Heart left ventricle (tissue), 16 donors: ENCODE results near the gene HPSE2. TPM values are rescaled to one million over a fixed set of nuclear protein-coding genes. Genes with fewer than 3 reads are reported as not detected.

Experiments
- ATAC-seq, 4 donors: fragments of 200-7000 bp; cut with Tn5 transposase; one replicate each; pipeline ENCODE4 v1.9.1; 2020 to 2022; ENCODE audit warnings: moderate library complexity in 4 of 4, mild to moderate bottlenecking in 3 of 4, moderate number of reproducible peaks in 1 of 4
- DNase-seq, 5 donors: peaks; one replicate each; pipeline ENCODE4 v3.0.0-alpha.2; 2020
- H3K27ac ChIP-seq, 12 donors: fragments of 200-600 bp; sonication (generic) in 4 of 12; one replicate each; pipeline versions ENCODE4 v1.5.0 to v1.8.0; 2016 to 2022; ENCODE audit warnings: mild to moderate bottlenecking in 2 of 12
- H3K27me3 ChIP-seq, 9 donors: fragments of 200-600 bp; sonication (generic) in 2 of 9; one replicate each; pipeline versions ENCODE4 v1.5.1 to v1.8.0; 2016 to 2022; ENCODE audit warnings: mild to moderate bottlenecking in 3 of 9
- H3K36me3 ChIP-seq, 9 donors: fragments of 200-600 bp; sonication (generic) in 2 of 9; one replicate each; pipeline versions ENCODE4 v1.5.0 to v1.8.0; 2018 to 2022; ENCODE audit warnings: mild to moderate bottlenecking in 2 of 9
- H3K4me1 ChIP-seq, 12 donors: fragments of 200-600 bp; sonication (generic) in 4 of 12; one replicate each; pipeline versions ENCODE4 v1.5.0 to v1.8.0; 2016 to 2022; ENCODE audit warnings: mild to moderate bottlenecking in 3 of 12
- H3K4me3 ChIP-seq, 12 donors: fragments of 200-600 bp; sonication (generic) in 4 of 12; one replicate each; pipeline versions ENCODE4 v1.5.0 to v1.8.0; 2017 to 2022; ENCODE audit warnings: mild to moderate bottlenecking in 9 of 12, moderate library complexity in 4 of 12
- H3K9me3 ChIP-seq, 12 donors: fragments of 200-600 bp; sonication (generic) in 4 of 12; one replicate each; pipeline versions ENCODE4 v1.5.0 to v1.8.0; 2016 to 2022; ENCODE audit warnings: mild to moderate bottlenecking in 1 of 12
- POLR2A ChIP-seq, 2 donors: fragments of 450-650 bp; IDR thresholded peaks; one replicate each; pipeline ENCODE4 v1.6.1; 2017; ENCODE audit warnings: antibody characterized with exemption in 2 of 2, mild to moderate bottlenecking in 2 of 2, moderate library complexity in 2 of 2
- WGBS, 4 donors: extraction: QIAGEN DNeasy Blood & Tissue Kit in 2 of 4; methylation state at CpG; one replicate each; pipeline versions ENCODE4 v1.1.5 to v1.1.7; 2013 to 2018; 5-methylcytosine and 5-hydroxymethylcytosine counted together
- intact Hi-C, 10 donors: fragments of 100-400 bp; cut with DNase I; formaldehyde crosslinking; loops; one replicate each; pipeline versions ENCODE4 v1.11.1 to v1.14.2; 2022
- polyA plus RNA-seq, 2 donors: library from polyadenylated mRNA; stranded (reverse); fragments of 200-250 nt; gene quantifications; one replicate each; pipeline ENCODE4 v1.2.3, GENCODE V29; 2013
- total RNA-seq, 9 donors: library from RNA; depleted of rRNA in 2 of 9; stranded (reverse); fragments of >200 nt in 2 of 9; fragmentation: NEBNext Ultra II Directional in 3 of 9; extraction: Animal tissue kit (Norgen Biotek cat#: 25700) in 3 of 9; gene quantifications; one replicate each; pipeline versions ENCODE4 v1.1.0 to v1.2.4, GENCODE V29; 2016 to 2023
- TF ChIP-seq, protein P1 (sequence below), 12 donors: fragments of 200-600 bp; sonication (generic) in 4 of 12; IDR thresholded peaks; one replicate each; pipeline versions ENCODE4 v1.5.0 to v1.8.0; 2018 to 2022; ENCODE audit warnings: antibody characterized with exemption in 12 of 12, mild to moderate bottlenecking in 5 of 12
- donor health status: ischemic (EF 13 %, LVEDD 7.1; RV severe dilation, severe dysfunction).
- donor health status: healthy with polysubstance abuse.
- donor health status: DM: no; HTN: yes; CAD: no.
- donor health status: DM: no; HTN: no; CAD: no.
- donor health status: ischemic (EF 25% LVEDD 6.9; RV normal size, moderate dysfunction).
- donor health status: ischemic (EF 25% LVEDD 5.7; RV mildly dilated, moderate dysfunction).
- donor health status: healthy.
- donor health status: DM: yes; HTN: yes; CAD: no.
- donor health status: ischemic (EF 35%, LVEDD 5.7; RV mildly dilated, moderate dysfunction).
- donor health status: nonischemic (EF 11% LVEDD 7.7; RV severe dilation, severe dysfunction).
- donor health status: DM: yes; HTN: yes; CAD: no.
- donor health status: PGD.
- donor health status: ischemic (EF 29% LVEDD 5.4; RV normal size, mild dysfunction).
- donor health status: nonischemic (EF 23%, LVEDD 6.1; RV moderate dilation, normal function).

HPSE2 gene
- total and polyA plus RNA-seq, 11 donors: 0.06 to 0.18 (median 0.12) TPM; not detected in 3

DNA sequence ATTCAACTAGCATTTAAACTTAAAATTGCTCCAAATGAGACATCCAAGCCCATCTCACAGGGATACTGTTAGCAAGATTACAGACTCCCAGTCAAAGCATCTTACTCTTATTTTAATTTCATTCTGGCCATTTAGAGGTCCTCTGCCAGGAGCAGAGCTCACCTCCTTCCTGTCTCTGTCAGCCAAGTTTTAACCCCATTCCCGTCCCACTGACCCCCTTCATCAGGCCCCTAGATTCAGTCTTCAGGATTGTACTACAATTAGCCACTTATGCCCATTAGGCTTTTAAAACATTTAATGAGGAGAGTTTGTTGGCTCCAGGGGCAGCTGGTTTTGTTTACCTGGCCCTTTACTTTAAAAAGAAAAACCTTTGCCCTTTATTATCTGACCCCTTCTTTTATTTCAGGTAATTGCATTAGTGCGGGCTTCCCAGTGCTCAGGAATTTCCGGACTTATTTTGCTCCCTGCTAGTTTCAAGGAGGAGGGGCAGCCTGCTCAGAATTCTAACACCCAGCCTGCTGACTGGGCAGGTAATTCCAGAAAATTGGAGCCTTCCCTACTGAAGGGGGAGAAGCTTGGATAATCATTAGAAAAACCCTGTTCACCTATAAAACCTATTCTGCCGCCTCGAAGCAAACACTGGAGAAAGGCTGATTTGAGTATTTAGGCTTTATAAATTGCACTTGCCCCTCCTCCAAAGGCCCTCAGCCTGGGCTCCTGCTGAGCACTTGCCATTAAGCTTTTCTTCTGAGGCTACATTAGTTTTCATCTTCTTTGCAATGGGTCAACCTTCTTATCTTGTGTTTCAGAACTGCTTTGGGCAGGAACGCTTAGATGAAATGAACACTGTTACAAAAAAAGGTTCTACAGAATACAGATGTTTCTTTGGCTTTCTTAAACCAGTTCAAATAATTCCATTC, 588.4 kb downstream of the HPSE2 start:
- 39 to 50% (median 45%) methylated on average over 6 of the region's 6 CpGs for WGBS, 4 donors
- Histone ChIP-seq H3K27ac (no peak overlapping the region), H3K36me3 (no peaks in the 10 kb centered on the region), H3K4me1 (no peaks in the 10 kb centered on the region), H3K27me3 (peaks cover 0 to 11% (median 0%) of the 10 kb centered on the region in 9 donors), H3K4me3 (no peak overlapping the region), H3K9me3 (no peaks in the 10 kb centered on the region)
- no peak for TF ChIP-seq POLR2A (IDR thresholded peaks at IDR 0.05)
- TF ChIP-seq, protein P1, sequence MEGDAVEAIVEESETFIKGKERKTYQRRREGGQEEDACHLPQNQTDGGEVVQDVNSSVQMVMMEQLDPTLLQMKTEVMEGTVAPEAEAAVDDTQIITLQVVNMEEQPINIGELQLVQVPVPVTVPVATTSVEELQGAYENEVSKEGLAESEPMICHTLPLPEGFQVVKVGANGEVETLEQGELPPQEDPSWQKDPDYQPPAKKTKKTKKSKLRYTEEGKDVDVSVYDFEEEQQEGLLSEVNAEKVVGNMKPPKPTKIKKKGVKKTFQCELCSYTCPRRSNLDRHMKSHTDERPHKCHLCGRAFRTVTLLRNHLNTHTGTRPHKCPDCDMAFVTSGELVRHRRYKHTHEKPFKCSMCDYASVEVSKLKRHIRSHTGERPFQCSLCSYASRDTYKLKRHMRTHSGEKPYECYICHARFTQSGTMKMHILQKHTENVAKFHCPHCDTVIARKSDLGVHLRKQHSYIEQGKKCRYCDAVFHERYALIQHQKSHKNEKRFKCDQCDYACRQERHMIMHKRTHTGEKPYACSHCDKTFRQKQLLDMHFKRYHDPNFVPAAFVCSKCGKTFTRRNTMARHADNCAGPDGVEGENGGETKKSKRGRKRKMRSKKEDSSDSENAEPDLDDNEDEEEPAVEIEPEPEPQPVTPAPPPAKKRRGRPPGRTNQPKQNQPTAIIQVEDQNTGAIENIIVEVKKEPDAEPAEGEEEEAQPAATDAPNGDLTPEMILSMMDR (IDR thresholded peaks at IDR 0.05): no peak
- ATAC-seq: no peak
- intact Hi-C loops: no loop called here
- DNase-seq: no peak

DNA sequence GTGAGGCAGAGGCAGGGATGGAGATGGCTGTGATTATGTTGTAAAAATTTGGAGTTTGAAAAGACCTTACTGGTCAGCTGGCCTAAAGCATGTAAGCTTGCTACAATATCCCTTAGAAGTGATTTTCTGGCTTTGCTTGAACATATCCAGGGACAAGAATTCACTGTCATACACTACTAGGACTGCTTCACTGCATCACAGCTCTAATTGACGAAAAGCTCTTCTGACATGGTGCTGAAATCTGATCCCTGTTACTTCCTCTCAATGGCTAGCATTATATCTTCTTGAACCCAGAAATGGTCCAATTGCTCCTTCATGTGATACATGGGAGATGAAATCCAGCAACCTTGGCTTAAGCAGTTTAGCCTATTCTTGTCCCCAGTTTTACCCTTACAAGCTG, 591.2 kb downstream of the HPSE2 start:
- Histone ChIP-seq H3K4me1 (no peaks in the 10 kb centered on the region), H3K4me3 (no peak overlapping the region), H3K27ac (no peak overlapping the region), H3K9me3 (no peaks in the 10 kb centered on the region), H3K36me3 (no peaks in the 10 kb centered on the region), H3K27me3 (peaks cover 0 to 11% (median 0%) of the 10 kb centered on the region in 9 donors)
- no peak for TF ChIP-seq POLR2A (IDR thresholded peaks at IDR 0.05)
- TF ChIP-seq, protein P1 (IDR thresholded peaks at IDR 0.05): no peak
- no peak for DNase-seq
- ATAC-seq: no peak
- intact Hi-C loops: no loop called here
- 70 to 83% (median 82%) methylated on average over 1 of the region's 1 CpG for WGBS, 4 donors

DNA sequence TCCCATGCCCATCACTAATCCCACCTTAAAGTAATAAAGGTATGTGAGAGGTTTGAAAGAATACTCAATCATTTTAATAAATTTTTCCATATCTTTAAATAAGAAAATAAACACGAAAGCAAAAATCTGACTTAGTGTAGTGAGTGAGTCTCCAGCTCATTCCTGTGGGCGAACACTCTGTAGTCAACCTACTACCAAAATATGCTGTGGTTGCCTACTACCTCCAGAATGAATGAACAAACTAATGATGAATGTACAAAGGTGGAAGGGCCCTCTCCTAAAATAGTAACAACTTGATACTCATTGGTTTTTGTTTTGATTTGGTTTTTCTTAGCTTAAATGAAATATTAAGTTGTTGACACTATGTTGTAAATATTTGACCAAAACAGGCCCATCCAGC, 593.4 kb downstream of the HPSE2 start:
- 86 to 94% (median 90%) methylated on average over 2 of the region's 2 CpGs for WGBS, 4 donors
- no peak for ATAC-seq
- intact Hi-C loops: no loop called here
- no peak for DNase-seq
- no peak overlapping the region for H3K27ac ChIP-seq
- no peak for TF ChIP-seq POLR2A (IDR thresholded peaks at IDR 0.05)
- TF ChIP-seq, protein P1 (IDR thresholded peaks at IDR 0.05): no peak
- H3K36me3 ChIP-seq: no peaks in the 10 kb centered on the region
- H3K9me3 ChIP-seq: no peaks in the 10 kb centered on the region
- peaks cover 0 to 5% (median 0%) of the 10 kb centered on the region in 9 donors for H3K27me3 ChIP-seq
- no peaks in the 10 kb centered on the region for H3K4me1 ChIP-seq
- H3K4me3 ChIP-seq: no peak overlapping the region

DNA sequence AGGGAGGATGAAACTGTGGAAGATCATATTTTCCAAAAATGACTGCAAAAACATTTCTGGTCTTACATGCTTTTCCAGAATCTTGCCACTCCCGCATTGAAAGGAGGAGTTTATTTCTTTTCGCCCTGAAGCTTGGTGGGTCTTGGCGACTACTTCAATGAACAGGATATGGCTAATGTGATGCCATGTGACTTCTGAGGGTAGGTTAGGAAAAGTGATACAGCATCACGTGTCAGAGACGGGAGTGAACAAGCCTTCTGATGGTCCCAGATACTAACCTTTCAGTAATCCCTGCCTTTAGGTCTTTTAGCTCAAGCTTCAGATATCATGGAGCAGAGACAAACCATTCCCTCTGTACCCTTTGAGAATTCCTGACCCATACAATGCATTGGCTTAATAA, 596.7 kb downstream of the HPSE2 start:
- no peaks in the 10 kb centered on the region for H3K27me3 ChIP-seq
- H3K4me3 ChIP-seq: no peak overlapping the region
- ATAC-seq: no peak
- no peaks in the 10 kb centered on the region for H3K4me1 ChIP-seq
- H3K9me3 ChIP-seq: no peaks in the 10 kb centered on the region
- no peak for DNase-seq
- no peaks in the 10 kb centered on the region for H3K36me3 ChIP-seq
- intact Hi-C loops: no loop called here
- TF ChIP-seq, protein P1 (IDR thresholded peaks at IDR 0.05): no peak
- TF ChIP-seq POLR2A (IDR thresholded peaks at IDR 0.05): no peak
- H3K27ac ChIP-seq: no peak overlapping the region
- WGBS, 4 donors: 77 to 92% (median 84%) methylated on average over 5 of the region's 5 CpGs
